ENCODE data around the gene CCDC12.

Gene CCDC12

GRCh38 chr3:46907271-46907670 lies 69.3 kb downstream of the CCDC12 start:
- no peak for DNase-seq (ENCODE audit: low read depth in 3 of 3)

- no peak for DNase-seq (ENCODE audit: low read depth in 3 of 3)
These were observed 70.0 kb downstream of the CCDC12 start for GRCh38 chr3:46906471-46907058.

GRCh38 chr3:46905661-46906451 lies 70.7 kb downstream of the CCDC12 start:
- no peak for DNase-seq (ENCODE audit: low read depth in 3 of 3)

GRCh38 chr3:46905213-46905560 lies 71.4 kb downstream of the CCDC12 start:
- DNase-seq (ENCODE audit: low read depth in 3 of 3): no peak

GRCh38 chr3:46904303-46905212 lies 72.0 kb downstream of the CCDC12 start:
- DNase-seq (ENCODE audit: low read depth in 3 of 3): no peak

GRCh38 chr3:46903341-46904302 lies 72.9 kb downstream of the CCDC12 start:
- DNase-seq (ENCODE audit: low read depth in 3 of 3): no peak

- no peak for DNase-seq (ENCODE audit: low read depth in 3 of 3)
These were observed 74.3 kb downstream of the CCDC12 start for GRCh38 chr3:46902188-46902631.

GRCh38 chr3:46901591-46902187 lies 74.9 kb downstream of the CCDC12 start:
- no peak for DNase-seq (ENCODE audit: low read depth in 3 of 3)

- no peak for DNase-seq (ENCODE audit: low read depth in 3 of 3)
These were observed 75.5 kb downstream of the CCDC12 start for GRCh38 chr3:46901061-46901460.

GRCh38 chr3:46900356-46900755 lies 76.2 kb downstream of the CCDC12 start:
- DNase-seq (ENCODE audit: low read depth in 3 of 3): no peak

- no peak for DNase-seq (ENCODE audit: low read depth in 3 of 3)
These were observed 76.6 kb downstream of the CCDC12 start for GRCh38 chr3:46900007-46900292.

GRCh38 chr3:46899151-46900006 lies 77.2 kb downstream of the CCDC12 start:
- no peak for DNase-seq (ENCODE audit: low read depth in 3 of 3)

GRCh38 chr3:46898321-46899150 lies 78.0 kb downstream of the CCDC12 start:
- DNase-seq (ENCODE audit: low read depth in 3 of 3): no peak

GRCh38 chr3:46897829-46898320 lies 78.7 kb downstream of the CCDC12 start:
- DNase-seq (ENCODE audit: low read depth in 3 of 3): no peak

GRCh38 chr3:46897031-46897430 lies 79.5 kb downstream of the CCDC12 start:
- no peak for DNase-seq (ENCODE audit: low read depth in 3 of 3)

- DNase-seq (ENCODE audit: low read depth in 3 of 3): no peak
These were observed 80.2 kb downstream of the CCDC12 start for GRCh38 chr3:46896386-46896785.

GRCh38 chr3:46895761-46896160 lies 80.8 kb downstream of the CCDC12 start:
- no peak for DNase-seq (ENCODE audit: low read depth in 3 of 3)

- DNase-seq (ENCODE audit: low read depth in 3 of 3): peak; percentile 60 to 69 (median 63)
These were observed 81.3 kb downstream of the CCDC12 start for GRCh38 chr3:46895204-46895660.

- DNase-seq (ENCODE audit: low read depth in 3 of 3): no peak
These were observed 82.3 kb downstream of the CCDC12 start for GRCh38 chr3:46894256-46894655.

Measured in stimulated activated CD4-positive, alpha-beta T cell treated with anti-CD3 and anti-CD28 coated beads, TNF-alpha, amount 100 ng/mL, for 4 hours (primary cell).